K562 (cell line): ENCODE data around the gene NUDT22. TPM values are rescaled to one million over a fixed set of nuclear protein-coding genes. Genes with fewer than 3 reads are reported as not detected.
A peak's percentile ranks its signal among the peaks of the same experiment; 100 is the strongest.

Experiments used
- ATAC-seq: fragments of 200-7000 bp; cut with Tn5 transposase; 3 replicates; pipeline ENCODE4 v1.9.1; 2020; ENCODE audit warnings: moderate library complexity
- Bru-seq: library from RNA; stranded (reverse); fragments of 400-500 nt; gene quantifications from one replicate; lab custom pipeline; 2021; lab: Mats Ljungman, UMichigan
- BruChase-seq, 2 experiments: library from RNA; stranded (reverse); fragments of 400-500 nt; gene quantifications; one replicate each; lab custom pipeline; 2021; lab: Mats Ljungman, UMichigan
- BruUV-seq: library from RNA; stranded (reverse); fragments of 400-500 nt; replicated peaks from 2 replicates; lab custom pipeline; 2021; lab: Mats Ljungman, UMichigan
- CTCF ChIA-PET: fragments of 300-600 bp; formaldehyde crosslinking; extraction: SDS; loops from one replicate; lab custom pipeline; 2021; ENCODE audit warnings: low intra/inter-chr PET ratio; lab: Yijun Ruan, JAX
- POLR2A ChIA-PET: fragments of 300-600, 350-650 bp; sonication (Branson Sonifier 250); formaldehyde crosslinking; extraction: SDS; loops from one replicate; lab custom pipeline; 2021; ENCODE audit warnings: antibody characterized with exemption, inconsistent platforms; lab: Yijun Ruan, JAX
- DNase-seq, 4 experiments: peaks; one replicate each; pipeline versions ENCODE4 v3.0.0 to v3.0.0-alpha.2; 2011 to 2018; ENCODE audit warnings: low spot score in 3 of 4, mixed read lengths in 3 of 4; ENCODE audit errors: extremely low read depth in 1 of 4
- FAIRE-seq: peaks from 2 replicates; lab custom pipeline; 2011; peaks lifted over from hg19 to GRCh38; lab: Jason Lieb, UNC
- H2AFZ ChIP-seq: 2 replicates; pipeline ENCODE4 v1.6.0; 2011; ENCODE audit warnings: low read depth, low read length, control low read depth, inconsistent platforms
- H3K27ac ChIP-seq: fragments of 200-600 bp; 3 replicates; pipeline ENCODE4 v1.8.0; 2011; ENCODE audit warnings: low read depth, mild to moderate bottlenecking, control low read depth, inconsistent platforms, low read length, moderate library complexity, mixed read lengths; ENCODE audit errors: extremely low read depth
- H3K27me3 ChIP-seq, 2 experiments: fragments of 300-600 bp in 1 of 2; 2 replicates in 1 of 2; 3 replicates in 1 of 2; pipeline versions ENCODE4 v1.6.0 to v1.8.0; 2011; ENCODE audit warnings: inconsistent platforms in 2 of 2, low read length in 2 of 2, mild to moderate bottlenecking in 1 of 2, mixed read lengths in 1 of 2, moderate library complexity in 1 of 2; ENCODE audit not compliant: control insufficient read depth in 2 of 2, insufficient read depth in 2 of 2
- H3K36me3 ChIP-seq: fragments of 300-600 bp; 3 replicates; pipeline ENCODE4 v1.8.0; 2011; ENCODE audit warnings: mild to moderate bottlenecking, low read length, inconsistent platforms; ENCODE audit not compliant: control insufficient read depth, insufficient read depth
- H3K4me1 ChIP-seq, 2 experiments: fragments of 200-600 bp in 1 of 2; replicated peaks in 1 of 2; 2 replicates in 1 of 2; 3 replicates in 1 of 2; pipeline versions ENCODE4 v1.5.1 to v1.8.0; 2011; ENCODE audit warnings: inconsistent platforms in 2 of 2, low read length in 2 of 2, mild to moderate bottlenecking in 1 of 2, mixed read lengths in 1 of 2, moderate library complexity in 1 of 2; ENCODE audit not compliant: control insufficient read depth in 2 of 2, insufficient read depth in 2 of 2
- H3K4me2 ChIP-seq: 2 replicates; pipeline ENCODE4 v1.6.1; 2011; ENCODE audit warnings: low read length, control low read depth, inconsistent platforms, mixed read lengths; ENCODE audit not compliant: insufficient read depth
- H3K4me3 ChIP-seq: fragments of 200-600 bp; sonication (generic), shearing (Covaris generic); 2 replicates; pipeline ENCODE4 v1.5.1; 2016; ENCODE audit warnings: control low read depth, inconsistent platforms
- H3K79me2 ChIP-seq: fragments of 200-600 bp; 3 replicates; pipeline ENCODE4 v1.8.0; 2011; ENCODE audit warnings: low read length, inconsistent platforms; ENCODE audit not compliant: control insufficient read depth, insufficient read depth
- H3K9ac ChIP-seq, 2 experiments: 2 replicates each; pipeline versions ENCODE4 v1.6.0 to v1.6.1; 2011; ENCODE audit warnings: low read depth in 2 of 2, low read length in 2 of 2, control low read depth in 1 of 2, inconsistent platforms in 1 of 2, mild to moderate bottlenecking in 1 of 2, mixed read lengths in 1 of 2; ENCODE audit not compliant: insufficient read depth in 1 of 2
- H3K9me1 ChIP-seq: one replicate; pipeline ENCODE4 v1.6.0; 2011; ENCODE audit warnings: inconsistent platforms, mild to moderate bottlenecking, low read length, moderate library complexity; ENCODE audit not compliant: control insufficient read depth, insufficient read depth
- H3K9me3 ChIP-seq: replicated peaks from 2 replicates; pipeline ENCODE4 v1.5.1; 2011; ENCODE audit warnings: low read depth, low read length, inconsistent platforms; ENCODE audit not compliant: control insufficient read depth, insufficient read depth
- H4K20me1 ChIP-seq: replicated peaks from 2 replicates; pipeline ENCODE4 v1.6.1; 2011; ENCODE audit warnings: low read length, inconsistent platforms, mixed read lengths; ENCODE audit not compliant: control insufficient read depth, insufficient read depth
- ATF1 ChIP-seq, 2 experiments: fragments of 450-650 bp in 1 of 2; IDR thresholded peaks; 2 replicates each; pipeline ENCODE4 v1.6.1; 2016; ENCODE audit warnings: missing compliant biosample characterization in 1 of 2, missing genetic modification characterization in 1 of 2
- ELF4 ChIP-seq: fragments of 450-650 bp; formaldehyde crosslinking; IDR thresholded peaks from 2 replicates; pipeline ENCODE4 v1.4.0; 2022; ENCODE audit warnings: missing genetic modification characterization
- NEUROD1 ChIP-seq: fragments of 150-350 bp; IDR thresholded peaks from 2 replicates; pipeline ENCODE4 v1.6.1; 2014; ENCODE audit warnings: borderline replicate concordance, low read length, low read depth; ENCODE audit not compliant: partially characterized antibody
- POLR2AphosphoS5 ChIP-seq: IDR thresholded peaks from 2 replicates; pipeline ENCODE4 v1.6.1; 2011; ENCODE audit warnings: mild to moderate bottlenecking, low read depth, low read length, moderate library complexity; ENCODE audit not compliant: control insufficient read depth, insufficient read depth
- WGBS: fragments of 100-300 bp; shearing (Covaris generic); methylation state at CpG from one replicate; pipeline ENCODE4 v1.1.6; 2016; ENCODE audit warnings: low coverage, mixed read lengths; ENCODE audit not compliant: insufficient coverage; ENCODE audit errors: missing lambda C conversion rate; 5-methylcytosine and 5-hydroxymethylcytosine counted together
- in situ Hi-C: fragments of 300-500 bp; cut with MboI; formaldehyde crosslinking; loops from 4 replicates; pipeline ENCODE4 v1.15.0; 2018; ENCODE audit warnings: inconsistent platforms, mixed read lengths
- intact Hi-C: fragments of 100-400 bp; cut with micrococcal nuclease; formaldehyde crosslinking; loops from 2 replicates; pipeline ENCODE4 v1.14.2; 2022
- long read RNA-seq, 3 experiments: library from polyadenylated mRNA in 2 of 3; library from RNA in 1 of 3; unstranded in 2 of 3; stranded (forward) in 1 of 3; transcript quantifications; one replicate each; pipeline ENCODE4 v2.0.0, GENCODE V29; 2019 to 2022
- polyA minus RNA-seq, 3 experiments: library from RNA; depleted of rRNA, polyadenylated mRNA; stranded (reverse); fragments of >200 nt; gene quantifications; 2 replicates each; pipeline ENCODE4 v1.2.3, GENCODE V29; 2011
- polyA plus RNA-seq, 8 experiments: library from polyadenylated mRNA; depleted of rRNA in 4 of 8; stranded (reverse) in 5 of 8; unstranded in 3 of 8; fragments of >200 nt; fragmentation: Nextera tagmentation in 2 of 8; fragmentation: Illumina TruSeq in 1 of 8; extraction: Ambion mirVana in 2 of 8; extraction: Trizol in 1 of 8; gene quantifications; 2 replicates each; pipeline versions ENCODE4 v1.2.1 to v1.2.3, GENCODE V29; 2011 to 2014; ENCODE audit warnings: inconsistent platforms in 1 of 8, missing spikeins in 1 of 8
- total RNA-seq, 7 experiments: library from RNA; depleted of rRNA in 6 of 7; stranded (reverse); fragments of >200 nt in 6 of 7; fragmentation: Illumina TruSeq in 2 of 7; extraction: Trizol in 2 of 7; gene quantifications; 2 replicates each; pipeline versions ENCODE4 v1.2.1 to v1.2.3, GENCODE V29; 2011 to 2021; ENCODE audit warnings: low replicate concordance in 1 of 7
- TF ChIP-seq, protein P1 (sequence below), 2 experiments: fragments of 450-650 bp in 1 of 2; IDR thresholded peaks; 2 replicates each; pipeline ENCODE4 v1.6.1; 2011 to 2017; ENCODE audit warnings: low read depth in 2 of 2, antibody characterized with exemption in 1 of 2, borderline replicate concordance in 1 of 2, low read length in 1 of 2, mild to moderate bottlenecking in 1 of 2, mixed read lengths in 1 of 2; ENCODE audit not compliant: control insufficient read depth in 1 of 2
- TF ChIP-seq, protein P2 (sequence below): fragments of 250-450 bp; sonication (Bioruptor Pico); IDR thresholded peaks from 2 replicates; pipeline ENCODE4 v1.8.0; 2021; ENCODE audit warnings: mild to moderate bottlenecking, moderate library complexity

Gene NUDT22, protein sequence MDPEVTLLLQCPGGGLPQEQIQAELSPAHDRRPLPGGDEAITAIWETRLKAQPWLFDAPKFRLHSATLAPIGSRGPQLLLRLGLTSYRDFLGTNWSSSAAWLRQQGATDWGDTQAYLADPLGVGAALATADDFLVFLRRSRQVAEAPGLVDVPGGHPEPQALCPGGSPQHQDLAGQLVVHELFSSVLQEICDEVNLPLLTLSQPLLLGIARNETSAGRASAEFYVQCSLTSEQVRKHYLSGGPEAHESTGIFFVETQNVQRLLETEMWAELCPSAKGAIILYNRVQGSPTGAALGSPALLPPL
- total RNA-seq (2011; cell fraction: chromatin; rRNA removed; ENCODE audit: low replicate concordance): 74.2 and 269 TPM in 2 replicates
- total RNA-seq (2011; cell fraction: nucleolus; rRNA removed): 230 and 279 TPM in 2 replicates
- total RNA-seq (2011; cell fraction: nucleoplasm; rRNA removed): 112 and 146 TPM in 2 replicates
- 92.6 and 132 TPM in 2 replicates for total RNA-seq (2014; rRNA removed)
- 21.1 and 25.7 TPM in 2 replicates for total RNA-seq (2014; rRNA removed; fragmentation: Illumina TruSeq; extraction: Trizol)
- 49.9 and 50.6 TPM in 2 replicates for total RNA-seq (2015; rRNA removed; fragmentation: Illumina TruSeq; extraction: Trizol)
- 87.5 and 89.5 TPM in 2 replicates for total RNA-seq (2021)
- 37.4 and 48.0 TPM in 2 replicates for polyA plus RNA-seq (2011; rRNA removed)
- 58.1 and 156 TPM in 2 replicates for polyA plus RNA-seq (2011; cell fraction: cytosol; rRNA removed)
- polyA plus RNA-seq (2011; cell fraction: nucleus; rRNA removed): 132 and 213 TPM in 2 replicates
- 56.4 and 102 TPM in 2 replicates for polyA plus RNA-seq (2012)
- polyA plus RNA-seq (2014; fragmentation: Illumina TruSeq; extraction: Trizol): 24.0 and 43.1 TPM in 2 replicates
- 10 to 100 TPM in 1 of 2 experiments, 1 to 10 TPM in 1; 6.3 to 16.3 TPM for polyA plus RNA-seq (2014; fragmentation: Nextera tagmentation; extraction: Ambion mirVana)
- polyA plus RNA-seq (2014; rRNA removed): 83.6 and 88.5 TPM in 2 replicates
- polyA minus RNA-seq (2011; rRNA and poly(A)+ RNA removed): 13.9 and 15.0 TPM in 2 replicates
- 32.9 and 34.8 TPM in 2 replicates for polyA minus RNA-seq (2011; cell fraction: cytosol; rRNA and poly(A)+ RNA removed)
- polyA minus RNA-seq (2011; cell fraction: nucleus; rRNA and poly(A)+ RNA removed): 75.9 and 84.7 TPM in 2 replicates
- Bru-seq, nascent RNA: percentile 78 among the genes with signal in this experiment
- BruChase-seq, experiment 1, labeled RNA remaining after a 2-hour chase: percentile 68 among the genes with signal in this experiment
- BruChase-seq, experiment 2, labeled RNA remaining after a 6-hour chase: percentile 74 among the genes with signal in this experiment
- long read RNA-seq, experiment 1, transcript NUDT22-201 (6 exons, 1,094 nt): major isoform, 51 of 113 reads
- long read RNA-seq, experiment 1, transcript NUDT22-204 (5 exons, 986 nt): minor isoform, 14 of 113 reads
- long read RNA-seq, experiment 1, partial matches to known transcripts: 22 of 113 reads
- long read RNA-seq, experiment 1, other reads (novel, unspliced or antisense): 22 of 113 reads
- long read RNA-seq, experiment 2, transcript NUDT22-204 (5 exons, 986 nt): minor isoform, 14 of 72 reads
- long read RNA-seq, experiment 2, transcript NUDT22-201 (6 exons, 1,094 nt): major isoform, 34 of 72 reads
- long read RNA-seq, experiment 2, partial matches to known transcripts: 15 of 72 reads
- long read RNA-seq, experiment 2, other reads (novel, unspliced or antisense): 7 of 72 reads
- long read RNA-seq, experiment 3, transcript NUDT22-204 (5 exons, 986 nt): minor isoform, 19 of 72 reads
- long read RNA-seq, experiment 3, transcript NUDT22-201 (6 exons, 1,094 nt): major isoform, 27 of 72 reads
- long read RNA-seq, experiment 3, partial matches to known transcripts: 15 of 72 reads
- long read RNA-seq, experiment 3, other reads (novel, unspliced or antisense): 11 of 72 reads

DNA sequence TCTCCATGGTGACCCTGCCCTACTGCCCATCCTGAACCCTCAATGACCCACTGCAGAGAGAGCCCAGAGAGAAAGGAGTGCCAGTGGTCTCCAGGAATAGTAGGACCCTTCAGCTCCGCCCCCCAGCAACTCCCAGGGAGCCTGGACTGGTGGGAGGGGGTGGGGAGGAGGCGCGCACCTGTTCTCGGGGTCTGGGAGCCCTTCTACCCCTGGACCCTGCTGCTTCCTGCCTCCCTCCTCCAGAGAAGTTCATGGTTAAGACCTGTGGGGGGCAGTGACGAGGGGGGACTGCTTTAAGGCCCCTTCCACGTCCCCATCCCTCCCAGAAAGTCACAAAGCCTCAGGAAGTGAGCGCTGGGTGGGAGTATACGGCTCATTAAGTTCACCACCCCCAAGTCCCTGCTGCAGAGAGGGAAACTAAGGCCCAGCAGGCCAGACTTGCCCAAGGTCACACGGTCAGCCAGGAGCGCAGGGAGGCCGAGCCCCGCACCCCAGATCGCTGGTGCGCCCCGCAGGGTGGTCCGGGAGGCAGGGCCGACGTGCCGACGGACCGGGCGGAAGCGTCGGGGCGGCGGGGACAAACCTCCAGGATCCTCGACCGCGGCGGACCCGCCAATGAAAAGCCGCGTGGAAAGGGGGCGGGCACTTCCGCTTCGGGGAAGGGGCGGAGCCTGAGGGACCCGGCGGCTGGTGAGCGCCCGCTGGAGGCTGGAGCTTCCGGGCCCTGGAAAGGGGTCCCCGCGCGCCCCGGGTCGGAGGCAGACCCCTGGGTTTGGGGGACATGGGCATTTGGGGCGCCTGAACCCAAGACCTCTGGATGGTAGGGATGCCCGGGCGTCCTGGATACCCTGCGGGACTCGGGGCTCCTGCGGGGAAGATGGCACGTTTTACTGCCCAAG lies at the start of gene NUDT22, which contains the start of gene TRPT1:
Gene NUDT22 (plus strand): TSS at position 667 of the 899 bp plus-strand sequence. CDS start 379 bp downstream, outside the sequence.
Gene TRPT1 (minus strand): TSS at position 579 of the 899 bp plus-strand sequence. CDS start 326 bp downstream, at position 253.
- Histone ChIP-seq H2AFZ (peak within 1 kb of the TSS; percentile 93), H4K20me1 (no peaks in the 10 kb centered on the region), H3K27ac (peak within 1 kb of the TSS; percentile 93), H3K36me3 (peaks cover 44% of the 10 kb centered on the region; the same call in 2 of the 3 replicates), H3K9ac (peak within 1 kb of the TSS; percentile 79 to 99), H3K9me1 (peaks cover 5% of the 10 kb centered on the region), H3K9me3 (no peaks in the 10 kb centered on the region), H3K79me2 (peaks cover 39% of the 10 kb centered on the region), H3K4me1 (peaks cover 8 to 72% of the 10 kb centered on the region in 2 experiments; a peak in 4 of 5 replicates), H3K4me2 (peak within 1 kb of the TSS; percentile 83), H3K4me3 (peak within 1 kb of the TSS; percentile 64), H3K27me3 (no peaks in the 10 kb centered on the region)
- under 1% methylated on average over 44 of the region's 54 CpGs for WGBS
- TSS peak; percentile 77 for BruUV-seq
- peak; percentile 83 for ATAC-seq
- FAIRE-seq: peak; percentile 75
- DNase-seq: peak; percentile 85 to 94 (median 90)
- POLR2A ChIA-PET: interaction anchor here (0.7 to 6.3 kb wide), 10 partner anchors 8 to 487 kb away, joined by 3 to 77 read pairs (median 3); partner anchors contain the start of gene FERMT3
- intact Hi-C loops (no loop called here), in situ Hi-C loops (no loop called here)
- CTCF ChIA-PET: no interaction called here
- TF ChIP-seq, protein P1, sequence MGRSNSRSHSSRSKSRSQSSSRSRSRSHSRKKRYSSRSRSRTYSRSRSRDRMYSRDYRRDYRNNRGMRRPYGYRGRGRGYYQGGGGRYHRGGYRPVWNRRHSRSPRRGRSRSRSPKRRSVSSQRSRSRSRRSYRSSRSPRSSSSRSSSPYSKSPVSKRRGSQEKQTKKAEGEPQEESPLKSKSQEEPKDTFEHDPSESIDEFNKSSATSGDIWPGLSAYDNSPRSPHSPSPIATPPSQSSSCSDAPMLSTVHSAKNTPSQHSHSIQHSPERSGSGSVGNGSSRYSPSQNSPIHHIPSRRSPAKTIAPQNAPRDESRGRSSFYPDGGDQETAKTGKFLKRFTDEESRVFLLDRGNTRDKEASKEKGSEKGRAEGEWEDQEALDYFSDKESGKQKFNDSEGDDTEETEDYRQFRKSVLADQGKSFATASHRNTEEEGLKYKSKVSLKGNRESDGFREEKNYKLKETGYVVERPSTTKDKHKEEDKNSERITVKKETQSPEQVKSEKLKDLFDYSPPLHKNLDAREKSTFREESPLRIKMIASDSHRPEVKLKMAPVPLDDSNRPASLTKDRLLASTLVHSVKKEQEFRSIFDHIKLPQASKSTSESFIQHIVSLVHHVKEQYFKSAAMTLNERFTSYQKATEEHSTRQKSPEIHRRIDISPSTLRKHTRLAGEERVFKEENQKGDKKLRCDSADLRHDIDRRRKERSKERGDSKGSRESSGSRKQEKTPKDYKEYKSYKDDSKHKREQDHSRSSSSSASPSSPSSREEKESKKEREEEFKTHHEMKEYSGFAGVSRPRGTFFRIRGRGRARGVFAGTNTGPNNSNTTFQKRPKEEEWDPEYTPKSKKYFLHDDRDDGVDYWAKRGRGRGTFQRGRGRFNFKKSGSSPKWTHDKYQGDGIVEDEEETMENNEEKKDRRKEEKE (IDR thresholded peaks at IDR 0.05; ENCODE audit: borderline replicate concordance in 1 of 2, control insufficient read depth in 1 of 2, low read depth in 2 of 2, low read length in 1 of 2): 0 out of 4 replicates have a peak, but pooled peaks of 1 of the 2 experiments have one; percentile 33
- TF ChIP-seq ELF4 (CRISPR knock-in tag) (no peak), POLR2AphosphoS5 (peak; percentile 69), NEUROD1 (peak; percentile 22), ATF1 (CRISPR knock-in tag; IDR thresholded peaks at IDR 0.05) (no peak), ATF1 (tag; IDR thresholded peaks at IDR 0.05) (peak; percentile 46; the same call in 1 of the 2 replicates)
- TF ChIP-seq, protein P2, sequence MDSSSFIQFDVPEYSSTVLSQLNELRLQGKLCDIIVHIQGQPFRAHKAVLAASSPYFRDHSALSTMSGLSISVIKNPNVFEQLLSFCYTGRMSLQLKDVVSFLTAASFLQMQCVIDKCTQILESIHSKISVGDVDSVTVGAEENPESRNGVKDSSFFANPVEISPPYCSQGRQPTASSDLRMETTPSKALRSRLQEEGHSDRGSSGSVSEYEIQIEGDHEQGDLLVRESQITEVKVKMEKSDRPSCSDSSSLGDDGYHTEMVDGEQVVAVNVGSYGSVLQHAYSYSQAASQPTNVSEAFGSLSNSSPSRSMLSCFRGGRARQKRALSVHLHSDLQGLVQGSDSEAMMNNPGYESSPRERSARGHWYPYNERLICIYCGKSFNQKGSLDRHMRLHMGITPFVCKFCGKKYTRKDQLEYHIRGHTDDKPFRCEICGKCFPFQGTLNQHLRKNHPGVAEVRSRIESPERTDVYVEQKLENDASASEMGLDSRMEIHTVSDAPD: no peak
